Transverse colon (tissue), 4 donors: ENCODE data around the gene SNRPA1. TPM values are rescaled to one million over a fixed set of nuclear protein-coding genes. Genes with fewer than 3 reads are reported as not detected.

Experiments
- DNase-seq: peaks from one replicate; pipeline ENCODE4 v3.0.0-alpha.2; 2019
- H3K27ac ChIP-seq, 4 donors: fragments of 200-600 bp; sonication (generic); 2 replicates each; pipeline ENCODE4 v1.5.1; 2016 to 2018; ENCODE audit warnings: inconsistent platforms in 4 of 4
- H3K27me3 ChIP-seq: fragments of 200-600 bp; sonication (generic); 2 replicates; pipeline ENCODE4 v1.5.1; 2017; ENCODE audit warnings: inconsistent platforms
- H3K36me3 ChIP-seq, 4 donors: fragments of 200-600 bp; sonication (generic); 2 replicates each; pipeline ENCODE4 v1.5.1; 2017 to 2019; ENCODE audit warnings: inconsistent platforms in 4 of 4
- H3K4me1 ChIP-seq, 4 donors: fragments of 200-600 bp; sonication (generic); 2 replicates each; pipeline ENCODE4 v1.5.1; 2017 to 2020; ENCODE audit warnings: inconsistent platforms in 4 of 4
- H3K4me3 ChIP-seq, 4 donors: fragments of 200-600 bp; sonication (generic); 1 replicate in 1 of 4; 2 replicates in 3 of 4; pipeline versions ENCODE4 v1.5.1 to v1.6.1; 2017 to 2019; ENCODE audit warnings: inconsistent platforms in 4 of 4
- H3K9me3 ChIP-seq, 2 donors: fragments of 200-600 bp; sonication (generic); 2 replicates each; pipeline ENCODE4 v1.5.1; 2017 to 2019; ENCODE audit warnings: inconsistent platforms in 2 of 2
- EP300 ChIP-seq: sonication (generic); formaldehyde crosslinking; IDR thresholded peaks from one replicate; pipeline ENCODE4 v1.6.1; 2017; ENCODE audit warnings: antibody characterized with exemption, low read depth
- POLR2A ChIP-seq: fragments of 450-650 bp; IDR thresholded peaks from one replicate; pipeline ENCODE4 v1.6.1; 2016; ENCODE audit warnings: antibody characterized with exemption, mild to moderate bottlenecking, moderate library complexity
- POLR2AphosphoS5 ChIP-seq, 3 donors: sonication (generic); formaldehyde crosslinking; IDR thresholded peaks; one replicate each; pipeline ENCODE4 v1.6.1; 2016; ENCODE audit warnings: antibody characterized with exemption in 3 of 3
- whole genome bisulfite sequencing, 2 donors: methylation state at CpG; one replicate each; pipeline ENCODE4 v1.1.5; 2018; ENCODE audit warnings: low coverage in 1 of 2; 5-methylcytosine and 5-hydroxymethylcytosine counted together
- in situ Hi-C, 4 donors: fragments of 200-750 bp; cut with MboI; loops; one replicate each; pipeline versions ENCODE4 v1.15.0 to v1.15.1; 2017; ENCODE audit warnings: low sequenced_read_pairs in 3 of 4, low pct_ligation_motif_present in 1 of 4, low pct_unique_long_range_greater_than_20kb in 1 of 4
- intact Hi-C: fragments of 100-400 bp; cut with DNase I; formaldehyde crosslinking; loops from one replicate; pipeline ENCODE4 v1.15.1; 2023; ENCODE audit warnings: low total_unique reads
- total RNA-seq, 4 donors: library from RNA; depleted of rRNA; stranded (reverse); fragments of >200 nt; gene quantifications; one replicate each; pipeline ENCODE4 v1.1.0, GENCODE V29; 2016
- TF ChIP-seq, protein P1 (sequence below), 5 experiments: fragments of 200-600 bp in 3 of 5; fragments of 450-650 bp in 2 of 5; sonication (generic) in 3 of 5; IDR thresholded peaks; 1 replicate in 2 of 5; 2 replicates in 3 of 5; pipeline ENCODE4 v1.5.1; 2016 to 2017; ENCODE audit warnings: antibody characterized with exemption in 5 of 5, inconsistent platforms in 3 of 5, mild to moderate bottlenecking in 2 of 5, moderate library complexity in 1 of 5

Gene SNRPA1
- total RNA-seq, 4 donors from 2014 or later, result 7.8 to 54.0 (median 25.8) TPM

DNA sequence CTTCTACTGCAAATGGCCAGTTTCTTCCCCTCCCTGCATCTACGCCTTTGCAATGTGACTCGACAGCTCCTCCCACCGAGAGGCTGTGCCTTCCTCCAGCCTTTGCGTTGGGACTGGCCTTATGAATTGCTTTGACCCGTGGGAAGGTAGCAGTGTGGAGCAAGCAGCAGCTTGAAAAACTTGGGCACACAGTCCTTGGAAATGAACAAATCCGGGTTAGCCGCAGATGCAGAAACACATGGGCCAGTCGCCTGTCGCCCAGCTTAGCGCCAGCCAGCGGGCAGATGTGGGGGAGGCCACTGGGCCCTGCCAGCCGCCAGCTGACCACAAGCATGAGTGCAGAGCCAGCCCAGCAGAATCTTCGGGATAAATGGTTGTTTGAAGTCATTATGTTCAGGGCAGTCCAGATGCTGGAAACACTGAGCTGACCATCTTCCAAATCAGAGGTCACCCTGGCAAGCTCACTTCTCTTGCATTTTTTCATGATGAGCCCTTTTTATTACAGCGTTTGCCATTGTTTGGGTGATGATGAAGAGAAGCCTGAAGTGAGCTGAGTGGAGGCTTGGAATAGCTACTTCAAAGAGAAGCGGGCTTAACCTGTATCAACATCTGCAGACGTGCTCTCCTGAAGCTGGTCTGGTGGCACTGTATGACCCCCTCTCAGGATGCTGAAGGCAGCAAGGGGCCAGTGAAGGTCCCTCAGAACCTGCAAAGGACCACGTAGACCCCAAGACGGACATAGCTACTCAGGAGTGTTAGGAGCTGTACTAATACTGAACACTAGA, 27.5 kb downstream of the SNRPA1 start:
- Histone ChIP-seq H3K36me3 (peaks cover 0 to 21% (median 10%) of the 10 kb centered on the region in 4 donors), H3K27me3 (no peaks in the 10 kb centered on the region), H3K4me1 (peaks cover 0 to 6% (median 0%) of the 10 kb centered on the region in 4 donors), H3K4me3 (no peak overlapping the region), H3K27ac (peak overlapping the region; percentile 35 to 58 (median 40)), H3K9me3 (no peaks in the 10 kb centered on the region)
- DNase-seq, result no peak
- in situ Hi-C loops, result loop anchor here (10.0 to 25.0 kb wide), 4 partner anchors 163 to 630 kb away; partner anchors contain the start of gene LRRK1 (in 4 of the 4)
- intact Hi-C loops, result no loop called here
- 71 to 73% methylated on average over 3 to 18 of the region's 18 CpGs for WGBS, 2 donors
- no peak for TF ChIP-seq EP300
- TF ChIP-seq, protein P1, sequence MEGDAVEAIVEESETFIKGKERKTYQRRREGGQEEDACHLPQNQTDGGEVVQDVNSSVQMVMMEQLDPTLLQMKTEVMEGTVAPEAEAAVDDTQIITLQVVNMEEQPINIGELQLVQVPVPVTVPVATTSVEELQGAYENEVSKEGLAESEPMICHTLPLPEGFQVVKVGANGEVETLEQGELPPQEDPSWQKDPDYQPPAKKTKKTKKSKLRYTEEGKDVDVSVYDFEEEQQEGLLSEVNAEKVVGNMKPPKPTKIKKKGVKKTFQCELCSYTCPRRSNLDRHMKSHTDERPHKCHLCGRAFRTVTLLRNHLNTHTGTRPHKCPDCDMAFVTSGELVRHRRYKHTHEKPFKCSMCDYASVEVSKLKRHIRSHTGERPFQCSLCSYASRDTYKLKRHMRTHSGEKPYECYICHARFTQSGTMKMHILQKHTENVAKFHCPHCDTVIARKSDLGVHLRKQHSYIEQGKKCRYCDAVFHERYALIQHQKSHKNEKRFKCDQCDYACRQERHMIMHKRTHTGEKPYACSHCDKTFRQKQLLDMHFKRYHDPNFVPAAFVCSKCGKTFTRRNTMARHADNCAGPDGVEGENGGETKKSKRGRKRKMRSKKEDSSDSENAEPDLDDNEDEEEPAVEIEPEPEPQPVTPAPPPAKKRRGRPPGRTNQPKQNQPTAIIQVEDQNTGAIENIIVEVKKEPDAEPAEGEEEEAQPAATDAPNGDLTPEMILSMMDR (IDR thresholded peaks at IDR 0.05), result no peak
- no peak for TF ChIP-seq POLR2A
- TF ChIP-seq POLR2AphosphoS5 (IDR thresholded peaks at IDR 0.05), result peak in 1 of 3 donors; percentile 36

- intact Hi-C loops, result no loop called here
- no peak overlapping the region for H3K4me3 ChIP-seq
- peaks cover 0 to 6% (median 0%) of the 10 kb centered on the region in 4 donors for H3K4me1 ChIP-seq
- peaks cover 0 to 14% (median 7%) of the 10 kb centered on the region in 4 donors for H3K36me3 ChIP-seq
- peak overlapping the region; percentile 35 to 58 (median 40) for H3K27ac ChIP-seq
- no peaks in the 10 kb centered on the region for H3K27me3 ChIP-seq
- in situ Hi-C loops, result loop anchor here (10.0 to 25.0 kb wide), 4 partner anchors 162 to 629 kb away; partner anchors contain the start of gene LRRK1 (in 4 of the 4)
- DNase-seq, result no peak
- H3K9me3 ChIP-seq, result no peaks in the 10 kb centered on the region
- 81% methylated on average over 9 of the region's 9 CpGs; no CpG with 5 or more reads in 1 of the 2 donors for WGBS, 2 donors
- no peak for TF ChIP-seq POLR2A
- TF ChIP-seq EP300, result no peak
- TF ChIP-seq, protein P1 (IDR thresholded peaks at IDR 0.05), result no peak
- TF ChIP-seq POLR2AphosphoS5 (IDR thresholded peaks at IDR 0.05), result no peak
Observed at GRCh38 chr15:101266787-101267186, 28.3 kb downstream of the SNRPA1 start.

- in situ Hi-C loops (loop anchor here (10.0 to 25.0 kb wide), 4 partner anchors 161 to 629 kb away; partner anchors contain the start of gene LRRK1 (in 4 of the 4)), intact Hi-C loops (no loop called here)
- Histone ChIP-seq H3K9me3 (no peaks in the 10 kb centered on the region), H3K27ac (peak overlapping the region in 3 of 4 donors; percentile 21 to 58 (median 23)), H3K4me1 (peaks cover 0 to 6% (median 0%) of the 10 kb centered on the region in 4 donors), H3K27me3 (no peaks in the 10 kb centered on the region), H3K36me3 (peaks cover 0 to 8% (median 3%) of the 10 kb centered on the region in 4 donors), H3K4me3 (no peak overlapping the region)
- no peak for DNase-seq
- WGBS, 2 donors, result 45% methylated on average over 3 of the region's 3 CpGs; no CpG with 5 or more reads in 1 of the 2 donors
- TF ChIP-seq EP300 (no peak), POLR2AphosphoS5 (IDR thresholded peaks at IDR 0.05) (no peak), POLR2A (no peak)
- TF ChIP-seq, protein P1 (IDR thresholded peaks at IDR 0.05), result no peak
Observed at GRCh38 chr15:101266034-101266433, 29.0 kb downstream of the SNRPA1 start.

DNA sequence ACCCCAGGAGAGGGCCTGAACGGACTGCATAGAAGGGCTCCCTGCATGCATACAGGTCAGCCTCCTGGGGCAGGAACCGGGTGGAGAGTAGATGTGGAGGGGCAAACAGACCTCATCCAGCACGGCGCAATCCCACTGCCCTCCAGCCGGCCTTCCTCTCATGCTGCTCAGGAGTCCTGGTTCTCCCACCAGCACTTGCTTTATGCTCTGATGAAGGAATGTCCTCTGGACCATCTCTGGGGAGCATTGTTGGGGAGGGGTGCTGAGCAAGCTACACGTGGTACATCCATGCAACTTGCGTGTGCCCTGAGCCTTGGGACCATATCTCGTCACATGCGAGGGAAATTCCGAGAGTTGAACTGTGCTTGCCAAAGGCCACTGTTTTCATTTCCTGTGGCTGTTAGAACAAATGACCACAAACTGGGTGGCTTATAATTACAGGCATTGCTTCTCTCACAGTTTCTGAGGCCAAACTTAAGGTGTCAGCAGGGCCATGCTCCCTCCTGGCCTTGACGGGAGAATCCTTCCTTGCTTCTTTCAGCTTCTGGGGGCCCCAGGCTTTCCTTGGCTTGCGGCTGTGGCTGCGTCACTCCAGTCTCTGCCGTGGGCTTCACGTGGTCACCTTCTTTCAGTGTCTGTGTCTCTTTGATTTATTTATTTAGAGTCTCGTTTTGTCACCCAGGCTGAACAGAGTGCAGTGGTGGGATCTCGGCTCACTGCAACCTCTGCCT, 30.0 kb downstream of the SNRPA1 start:
- Histone ChIP-seq H3K4me1 (peaks cover 0 to 6% (median 0%) of the 10 kb centered on the region in 4 donors), H3K27ac (peak overlapping the region in 1 of 4 donors; percentile 58), H3K36me3 (no peaks in the 10 kb centered on the region), H3K9me3 (no peaks in the 10 kb centered on the region), H3K27me3 (no peaks in the 10 kb centered on the region), H3K4me3 (no peak overlapping the region)
- TF ChIP-seq POLR2A (no peak), POLR2AphosphoS5 (IDR thresholded peaks at IDR 0.05) (no peak), EP300 (no peak)
- TF ChIP-seq, protein P1 (IDR thresholded peaks at IDR 0.05), result no peak
- peak; percentile 35 for DNase-seq
- intact Hi-C loops (no loop called here), in situ Hi-C loops (loop anchor here (5.0 to 25.0 kb wide), 6 partner anchors 160 to 628 kb away; partner anchors contain the start of gene LRRK1 (in 4 of the 4))
- 73 to 86% methylated on average over 5 to 17 of the region's 17 CpGs for WGBS, 2 donors
